RWPE1 (cell line): ENCODE results near the gene B3GALT4.
A peak's percentile ranks its signal among the peaks of the same experiment; 100 is the strongest.

Source experiments
- CTCF ChIA-PET: fragments of 350-600 bp; sonication (Branson Sonifier 250); formaldehyde crosslinking; extraction: SDS; loops from one replicate; lab custom pipeline; 2021; lab: Yijun Ruan, JAX
- POLR2A ChIA-PET: fragments of 400-600 bp; formaldehyde crosslinking; extraction: SDS; loops from one replicate; lab custom pipeline; 2020; ENCODE audit warnings: antibody characterized with exemption; ENCODE audit not compliant: low non-redundant PET; lab: Yijun Ruan, JAX
- DNase-seq: peaks from one replicate; pipeline ENCODE4 v3.0.0; 2012; ENCODE audit warnings: low spot score
- H3K27ac ChIP-seq: fragments of 450-650 bp; 2 replicates; pipeline ENCODE4 v1.5.1; 2017
- TF ChIP-seq, protein P1 (sequence below): fragments of 450-650 bp; conservative IDR thresholded peaks from 2 replicates; pipeline ENCODE4 v1.5.1; 2017; ENCODE audit warnings: low read depth, mild to moderate bottlenecking

Gene B3GALT4

DNA sequence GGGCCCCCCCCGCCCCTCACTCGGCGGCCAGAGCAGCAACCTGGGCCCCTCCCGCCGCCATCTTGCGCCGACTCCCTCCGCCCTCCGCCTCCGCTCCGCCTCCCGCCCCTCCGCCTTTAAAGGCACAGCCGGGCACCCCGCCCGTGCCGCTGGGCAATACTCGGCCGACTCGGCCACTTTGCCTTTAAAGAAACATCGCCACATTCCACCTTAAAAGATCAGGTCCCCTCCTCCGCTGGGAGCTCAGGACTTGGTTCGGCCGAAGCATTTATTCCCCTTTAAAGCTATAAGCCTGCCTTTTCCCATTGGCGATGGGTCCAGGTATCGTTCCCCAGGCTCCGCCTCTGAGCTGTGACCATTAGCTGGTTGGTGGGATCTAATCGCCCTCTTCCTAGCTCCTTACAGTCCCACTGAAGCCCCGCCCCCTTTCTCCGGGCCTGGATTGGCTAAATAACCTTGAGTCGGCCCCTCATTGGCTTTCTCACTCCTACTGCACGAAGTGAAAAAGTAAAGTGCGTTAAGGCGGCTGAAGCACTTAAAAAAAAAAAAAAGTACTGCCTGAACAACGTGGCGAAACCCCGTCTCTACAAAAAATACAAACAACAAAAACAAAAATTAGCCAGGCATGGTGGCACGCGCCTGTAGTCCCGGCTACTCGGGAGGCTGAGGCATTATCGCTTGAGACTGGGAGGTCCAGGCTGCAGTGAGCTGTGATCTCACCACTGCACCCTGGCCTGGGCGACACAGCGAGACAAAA, 40.9 kb downstream of the B3GALT4 start, which contains the start of gene ZBTB22:
Gene ZBTB22 (minus strand): TSS at position 76 of the 757 bp plus-strand sequence. CDS start 828 bp downstream, outside the sequence.
- POLR2A ChIA-PET: interaction anchor here (0.5 to 0.8 kb wide), 2 partner anchors 29 to 346 kb away, joined by 3 to 5 read pairs; partner anchors contain the start of genes PFDN6 and WDR46
- CTCF ChIA-PET: interaction anchor here (0.6 to 0.7 kb wide), 3 partner anchors 17 to 173 kb away, joined by 3 to 5 read pairs (median 3); no protein-coding TSS in a partner anchor
- DNase-seq: peak; percentile 94
- TF ChIP-seq, protein P1, sequence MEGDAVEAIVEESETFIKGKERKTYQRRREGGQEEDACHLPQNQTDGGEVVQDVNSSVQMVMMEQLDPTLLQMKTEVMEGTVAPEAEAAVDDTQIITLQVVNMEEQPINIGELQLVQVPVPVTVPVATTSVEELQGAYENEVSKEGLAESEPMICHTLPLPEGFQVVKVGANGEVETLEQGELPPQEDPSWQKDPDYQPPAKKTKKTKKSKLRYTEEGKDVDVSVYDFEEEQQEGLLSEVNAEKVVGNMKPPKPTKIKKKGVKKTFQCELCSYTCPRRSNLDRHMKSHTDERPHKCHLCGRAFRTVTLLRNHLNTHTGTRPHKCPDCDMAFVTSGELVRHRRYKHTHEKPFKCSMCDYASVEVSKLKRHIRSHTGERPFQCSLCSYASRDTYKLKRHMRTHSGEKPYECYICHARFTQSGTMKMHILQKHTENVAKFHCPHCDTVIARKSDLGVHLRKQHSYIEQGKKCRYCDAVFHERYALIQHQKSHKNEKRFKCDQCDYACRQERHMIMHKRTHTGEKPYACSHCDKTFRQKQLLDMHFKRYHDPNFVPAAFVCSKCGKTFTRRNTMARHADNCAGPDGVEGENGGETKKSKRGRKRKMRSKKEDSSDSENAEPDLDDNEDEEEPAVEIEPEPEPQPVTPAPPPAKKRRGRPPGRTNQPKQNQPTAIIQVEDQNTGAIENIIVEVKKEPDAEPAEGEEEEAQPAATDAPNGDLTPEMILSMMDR: no peak
- H3K27ac ChIP-seq: peak within 1 kb of the TSS; percentile 95

GRCh38 chr6:33318426-33319073, 41.6 kb downstream of the B3GALT4 start:
- ChIA-PET CTCF (interaction anchor here (0.6 to 0.7 kb wide), 2 partner anchors 96 to 172 kb away, joined by 4 to 5 read pairs; no protein-coding TSS in a partner anchor), POLR2A (interaction anchor here (0.6 kb wide), 1 partner anchor 99 kb away, joined by 7 read pairs; the partner anchor contains the start of gene CUTA)
- H3K27ac ChIP-seq: peak overlapping the region; percentile 95
- DNase-seq: no peak
- TF ChIP-seq, protein P1: no peak

DNA sequence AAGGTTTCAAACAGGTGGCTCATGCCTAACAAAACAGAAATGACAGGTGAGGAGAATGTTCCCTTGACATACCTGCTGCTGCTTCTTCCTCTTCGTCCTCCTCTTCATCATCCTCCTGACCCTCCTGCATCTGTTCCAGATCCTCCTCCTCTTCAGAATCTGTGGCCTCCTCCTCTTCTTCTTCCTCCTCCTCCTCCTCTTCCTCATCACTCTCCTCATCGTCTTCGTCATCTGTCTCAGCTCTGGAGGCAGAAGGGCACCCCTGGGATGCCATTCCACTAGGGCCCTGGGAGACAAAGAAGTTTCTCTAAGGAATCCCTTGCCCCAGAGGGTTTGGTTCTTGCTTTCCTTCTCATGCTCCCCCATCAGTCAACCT, 43.0 kb downstream of the B3GALT4 start:
- H3K27ac ChIP-seq: peak overlapping the region; percentile 95

GRCh38 chr6:33320315-33321181, 43.6 kb downstream of the B3GALT4 start:
- TF ChIP-seq, protein P1: no peak
- peak overlapping the region; percentile 95 for H3K27ac ChIP-seq
- ChIA-PET CTCF (interaction anchor here (0.6 kb wide), 4 partner anchors 22 to 1854 kb away, joined by 3 read pairs; partner anchors contain the start of gene RGL2), POLR2A (no interaction called here)
- peak; percentile 60 for DNase-seq

More for the DNA sequence above, 43.0 kb downstream of the B3GALT4 start:
- POLR2A ChIA-PET: no interaction called here
- DNase-seq: no peak
- CTCF ChIA-PET: interaction anchor here (0.6 to 0.7 kb wide), 3 partner anchors 21 to 1855 kb away, joined by 3 to 4 read pairs (median 3); partner anchors contain the start of gene RGL2
- TF ChIP-seq, protein P1: no peak

GRCh38 chr6:33321227-33321626, 44.3 kb downstream of the B3GALT4 start:
- TF ChIP-seq, protein P1: no peak
- ChIA-PET CTCF (interaction anchor here (0.6 kb wide), 1 partner anchor 33 kb away, joined by 3 read pairs; no protein-coding TSS in a partner anchor), POLR2A (no interaction called here)
- DNase-seq: no peak
- H3K27ac ChIP-seq: peak overlapping the region; percentile 95
